ENCODE measurements around the gene KCNN3. TPM values are rescaled to one million over a fixed set of nuclear protein-coding genes. Genes with fewer than 3 reads are reported as not detected.
"Not testable (repeated sequence)": the region's sequence is repeated elsewhere in the genome, so short reads cannot be mapped to it uniquely, and the experiment has no call there.

The KCNN3 gene
- total RNA-seq, 2 donors from 2014 or later, result 0.08 TPM; not detected in 1

DNA sequence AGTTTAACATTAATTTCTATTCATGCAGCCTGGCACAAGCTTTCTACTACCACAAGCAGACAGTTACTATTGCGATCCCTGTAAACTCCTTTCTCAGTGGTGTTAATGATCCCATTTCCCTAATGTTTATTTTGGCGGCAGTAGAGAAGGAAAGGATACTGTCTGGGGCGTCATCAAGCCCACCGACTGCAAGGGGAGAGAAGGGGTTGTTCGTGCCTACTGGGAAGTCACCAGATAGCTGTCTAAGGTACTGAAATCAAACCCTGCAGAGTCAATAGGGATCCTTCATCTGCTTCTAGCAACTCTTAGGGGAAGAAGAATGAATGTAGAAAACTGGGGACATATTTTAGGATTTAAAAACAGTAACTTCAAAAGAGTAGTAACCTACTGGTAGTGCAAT is 166.9 kb downstream of the KCNN3 start:
- H3K36me3 Mint-ChIP-seq, result no peaks in the 10 kb centered on the region
- H3K9me3 Mint-ChIP-seq, result no peaks in the 10 kb centered on the region
- DNase-seq (ENCODE audit: low spot score) (no peak), ATAC-seq (no peak)
- H3K27ac Mint-ChIP-seq, result no peak overlapping the region
- peaks cover 18 to 32% of the 10 kb centered on the region in 2 donors for H3K27me3 Mint-ChIP-seq
- H3K4me1 Mint-ChIP-seq (ENCODE audit: low read depth in 2 of 2), result no peaks in the 10 kb centered on the region
- no peak overlapping the region for H3K4me3 Mint-ChIP-seq

DNA sequence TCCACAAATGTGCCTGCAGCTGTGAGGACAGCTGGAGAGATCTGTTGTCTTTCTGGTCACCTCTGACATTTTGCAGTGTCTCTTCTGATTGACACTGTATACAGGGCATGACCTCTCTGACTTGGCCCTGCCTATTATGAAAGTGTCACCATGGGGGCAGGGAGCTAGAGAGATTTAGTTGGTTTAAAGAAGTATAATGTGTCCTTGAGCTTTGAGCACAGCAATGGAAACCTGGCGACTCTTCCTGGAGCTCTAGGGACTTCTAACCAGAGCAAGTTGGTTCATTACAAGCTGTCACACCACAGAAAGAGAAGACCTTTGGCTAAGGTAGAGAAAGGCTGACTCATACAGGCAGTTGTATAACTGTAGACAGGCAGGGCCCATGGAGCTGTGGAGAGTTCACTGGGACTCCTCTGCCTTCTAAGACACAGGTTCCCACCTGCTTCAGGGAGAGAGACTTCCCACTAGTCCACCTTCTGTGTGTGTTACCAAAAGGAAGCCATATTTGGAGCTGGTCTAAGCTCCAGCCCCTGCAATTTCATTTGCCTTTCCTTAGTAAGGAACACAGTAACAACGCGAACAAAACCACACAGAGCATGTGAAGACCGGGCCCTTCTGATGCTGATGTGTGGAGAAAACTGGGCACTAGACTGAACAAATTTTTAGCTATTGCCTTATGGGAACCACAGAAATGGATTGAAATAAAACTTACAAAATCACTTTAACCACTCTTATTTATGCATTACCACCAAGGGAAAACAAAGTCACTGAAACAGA is 171.6 kb downstream of the KCNN3 start:
- Mint-ChIP-seq H3K9me3 (no peaks in the 10 kb centered on the region), H3K36me3 (no peaks in the 10 kb centered on the region), H3K27me3 (peaks cover 21 to 22% of the 10 kb centered on the region in 2 donors), H3K4me1 (ENCODE audit: low read depth in 2 of 2) (no peaks in the 10 kb centered on the region), H3K27ac (no peak overlapping the region), H3K4me3 (no peak overlapping the region)
- DNase-seq (ENCODE audit: low spot score), result no peak
- ATAC-seq, result peak; percentile 48 to 56

DNA sequence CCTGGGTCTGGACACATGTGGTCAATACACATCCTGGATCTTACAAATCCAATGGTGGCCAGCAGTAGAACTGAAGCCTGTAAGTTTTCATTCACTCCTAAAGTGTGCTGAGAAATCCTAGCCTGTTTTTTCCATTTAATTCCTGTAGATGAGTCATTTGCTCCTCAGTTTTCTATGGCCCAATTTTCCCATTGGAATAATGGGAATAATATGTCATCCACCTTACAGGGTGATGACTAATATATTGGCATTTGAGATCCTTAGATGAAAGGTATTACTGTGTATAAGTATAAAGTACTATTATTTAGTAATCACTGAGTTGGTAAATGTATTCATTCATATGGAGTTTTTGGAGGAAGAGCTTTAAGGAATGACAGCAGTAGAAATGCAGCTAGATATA is 172.4 kb downstream of the KCNN3 start:
- no peaks in the 10 kb centered on the region for H3K9me3 Mint-ChIP-seq
- H3K27me3 Mint-ChIP-seq, result peaks cover 18 to 29% of the 10 kb centered on the region in 2 donors
- DNase-seq (ENCODE audit: low spot score) (no peak), ATAC-seq (no peak)
- H3K27ac Mint-ChIP-seq, result no peak overlapping the region
- H3K4me3 Mint-ChIP-seq, result no peak overlapping the region
- no peaks in the 10 kb centered on the region for H3K36me3 Mint-ChIP-seq
- no peaks in the 10 kb centered on the region for H3K4me1 Mint-ChIP-seq (ENCODE audit: low read depth in 2 of 2)

GRCh38 chr1:154696456-154696855 is 173.6 kb downstream of the KCNN3 start:
- ATAC-seq (no peak), DNase-seq (ENCODE audit: low spot score) (no peak)
- peaks cover 16 to 34% of the 10 kb centered on the region in 2 donors for H3K27me3 Mint-ChIP-seq
- H3K36me3 Mint-ChIP-seq, result no peaks in the 10 kb centered on the region
- no peak overlapping the region for H3K27ac Mint-ChIP-seq
- H3K9me3 Mint-ChIP-seq, result no peaks in the 10 kb centered on the region
- no peaks in the 10 kb centered on the region for H3K4me1 Mint-ChIP-seq (ENCODE audit: low read depth in 2 of 2)
- H3K4me3 Mint-ChIP-seq, result no peak overlapping the region

GRCh38 chr1:154695985-154696384 is 174.1 kb downstream of the KCNN3 start:
- Mint-ChIP-seq H3K36me3 (no peaks in the 10 kb centered on the region), H3K4me1 (ENCODE audit: low read depth in 2 of 2) (no peaks in the 10 kb centered on the region), H3K27ac (no peak overlapping the region), H3K4me3 (no peak overlapping the region), H3K27me3 (peaks cover 17 to 34% of the 10 kb centered on the region in 2 donors), H3K9me3 (no peaks in the 10 kb centered on the region)
- no peak for ATAC-seq
- DNase-seq (ENCODE audit: low spot score), result no peak

DNA sequence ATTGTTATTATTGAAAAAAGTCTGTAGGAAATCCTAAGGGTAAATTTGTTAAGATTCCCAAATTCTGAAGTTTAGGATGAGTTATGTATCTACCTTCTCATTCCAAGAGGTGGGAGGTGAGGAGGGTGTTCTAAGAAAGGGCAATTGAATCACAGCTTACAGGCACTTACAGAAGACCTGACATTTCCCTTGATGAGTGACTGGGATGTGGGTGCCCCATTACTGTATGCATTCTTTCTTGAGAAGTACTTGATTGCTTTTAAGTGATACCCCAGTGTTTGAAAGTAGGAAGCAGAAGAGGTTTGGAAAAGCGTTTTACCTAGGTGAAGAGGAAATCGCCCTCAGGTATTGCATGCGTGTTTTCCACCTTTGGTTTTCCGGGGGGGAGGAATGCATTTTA is 175.1 kb downstream of the KCNN3 start:
- no peaks in the 10 kb centered on the region for H3K36me3 Mint-ChIP-seq
- no peak overlapping the region for H3K27ac Mint-ChIP-seq
- no peaks in the 10 kb centered on the region for H3K4me1 Mint-ChIP-seq (ENCODE audit: low read depth in 2 of 2)
- no peak overlapping the region for H3K4me3 Mint-ChIP-seq
- H3K27me3 Mint-ChIP-seq, result peaks cover 17 to 42% of the 10 kb centered on the region in 2 donors
- ATAC-seq (no peak), DNase-seq (ENCODE audit: low spot score) (no peak)
- H3K9me3 Mint-ChIP-seq, result no peaks in the 10 kb centered on the region

DNA sequence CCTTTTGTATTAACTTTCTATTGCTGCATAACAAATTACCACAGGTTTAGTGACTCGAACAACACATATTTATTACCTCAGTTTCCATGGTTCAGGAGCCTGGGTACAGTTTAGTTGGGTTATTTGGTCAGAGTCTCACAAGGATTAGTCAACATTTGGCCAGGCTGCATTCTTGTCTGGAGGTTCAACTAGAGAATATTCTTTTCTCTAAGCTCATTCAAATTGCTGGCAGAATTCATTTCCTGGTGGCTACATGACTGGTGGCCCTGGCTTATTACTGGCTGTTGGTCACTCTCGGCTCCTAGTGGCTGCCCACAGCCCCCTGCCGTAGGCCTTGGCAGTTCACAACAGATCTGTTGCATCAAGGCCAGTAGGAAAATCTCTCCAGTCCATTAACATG is 181.0 kb downstream of the KCNN3 start:
- H3K4me3 Mint-ChIP-seq, result no peak overlapping the region
- no peak for ATAC-seq
- no peak overlapping the region for H3K27ac Mint-ChIP-seq
- DNase-seq (ENCODE audit: low spot score), result no peak
- no peaks in the 10 kb centered on the region for H3K9me3 Mint-ChIP-seq
- no peaks in the 10 kb centered on the region for H3K4me1 Mint-ChIP-seq (ENCODE audit: low read depth in 2 of 2)
- H3K27me3 Mint-ChIP-seq, result peaks cover 9 to 50% of the 10 kb centered on the region in 2 donors
- H3K36me3 Mint-ChIP-seq, result no peaks in the 10 kb centered on the region

- H3K36me3 Mint-ChIP-seq, result no peaks in the 10 kb centered on the region
- H3K27ac Mint-ChIP-seq, result no peak overlapping the region
- no peaks in the 10 kb centered on the region for H3K9me3 Mint-ChIP-seq
- H3K4me1 Mint-ChIP-seq (ENCODE audit: low read depth in 2 of 2), result no peaks in the 10 kb centered on the region
- DNase-seq (ENCODE audit: low spot score) (no peak), ATAC-seq (no peak)
- H3K27me3 Mint-ChIP-seq, result peaks cover 15 to 43% of the 10 kb centered on the region in 2 donors
- no peak overlapping the region for H3K4me3 Mint-ChIP-seq
These were observed 183.6 kb downstream of the KCNN3 start for GRCh38 chr1:154686507-154686906.

DNA sequence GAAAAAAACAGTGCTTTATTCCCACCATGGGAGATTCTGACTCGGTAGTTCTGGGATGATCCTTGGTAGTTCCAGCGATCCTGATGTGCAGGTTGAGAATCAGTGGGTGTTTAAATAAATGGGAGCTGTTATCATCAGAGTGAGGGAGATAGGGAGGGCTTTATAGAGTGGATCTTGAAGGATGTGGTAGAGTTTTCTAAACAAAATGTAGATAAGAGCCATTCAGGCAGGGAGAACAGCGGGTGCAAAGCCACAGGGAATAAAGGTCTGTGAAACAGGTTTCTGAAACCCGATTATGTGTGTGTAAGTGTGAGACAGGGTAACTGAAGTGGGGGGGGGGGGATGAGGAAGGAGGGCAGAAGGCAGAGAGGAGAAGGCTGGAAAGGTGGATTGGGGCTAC is 186.3 kb downstream of the KCNN3 start:
- Mint-ChIP-seq H3K9me3 (no peaks in the 10 kb centered on the region), H3K27me3 (peaks cover 11 to 31% of the 10 kb centered on the region in 2 donors), H3K36me3 (no peaks in the 10 kb centered on the region), H3K4me3 (no peak overlapping the region), H3K27ac (no peak overlapping the region), H3K4me1 (ENCODE audit: low read depth in 2 of 2) (no peaks in the 10 kb centered on the region)
- DNase-seq (ENCODE audit: low spot score), result no peak
- ATAC-seq, result no peak

GRCh38 chr1:154682254-154682653 is 187.8 kb downstream of the KCNN3 start:
- Mint-ChIP-seq H3K4me3 (no peak overlapping the region), H3K27ac (no peak overlapping the region), H3K4me1 (ENCODE audit: low read depth in 2 of 2) (no peaks in the 10 kb centered on the region)

GRCh38 chr1:154677844-154678243 is 192.2 kb downstream of the KCNN3 start:
- not testable (repeated sequence) for ATAC-seq; H3K9me3 Mint-ChIP-seq; DNase-seq (ENCODE audit: low spot score); H3K36me3 Mint-ChIP-seq; H3K27ac Mint-ChIP-seq; H3K27me3 Mint-ChIP-seq; H3K4me1 Mint-ChIP-seq (ENCODE audit: low read depth in 2 of 2); H3K4me3 Mint-ChIP-seq

More at GRCh38 chr1:154682254-154682653, 187.8 kb downstream of the KCNN3 start:
- H3K36me3 Mint-ChIP-seq, result no peaks in the 10 kb centered on the region
- DNase-seq (ENCODE audit: low spot score), result no peak
- H3K27me3 Mint-ChIP-seq, result peaks cover 11 to 22% of the 10 kb centered on the region in 2 donors
- no peaks in the 10 kb centered on the region for H3K9me3 Mint-ChIP-seq
- ATAC-seq, result no peak

- not testable (repeated sequence) for H3K36me3 Mint-ChIP-seq; DNase-seq (ENCODE audit: low spot score); H3K4me1 Mint-ChIP-seq (ENCODE audit: low read depth in 2 of 2)
These were observed 193.2 kb downstream of the KCNN3 start for GRCh38 chr1:154676847-154677246.

GRCh38 chr1:154674456-154674855 is 195.6 kb downstream of the KCNN3 start:
- not testable (repeated sequence) for H3K27me3 Mint-ChIP-seq; H3K4me1 Mint-ChIP-seq (ENCODE audit: low read depth in 2 of 2); H3K9me3 Mint-ChIP-seq; H3K36me3 Mint-ChIP-seq; H3K4me3 Mint-ChIP-seq; H3K27ac Mint-ChIP-seq; ATAC-seq; DNase-seq (ENCODE audit: low spot score)

More at GRCh38 chr1:154676847-154677246, 193.2 kb downstream of the KCNN3 start:
- H3K27me3 Mint-ChIP-seq, ATAC-seq, H3K9me3 Mint-ChIP-seq, H3K4me3 Mint-ChIP-seq, H3K27ac Mint-ChIP-seq: not testable (repeated sequence)

GRCh38 chr1:154672245-154672644 is 197.8 kb downstream of the KCNN3 start:
- H3K27me3 Mint-ChIP-seq; DNase-seq (ENCODE audit: low spot score); H3K9me3 Mint-ChIP-seq; H3K4me1 Mint-ChIP-seq (ENCODE audit: low read depth in 2 of 2); H3K27ac Mint-ChIP-seq; H3K36me3 Mint-ChIP-seq; H3K4me3 Mint-ChIP-seq; ATAC-seq: not testable (repeated sequence)

DNA sequence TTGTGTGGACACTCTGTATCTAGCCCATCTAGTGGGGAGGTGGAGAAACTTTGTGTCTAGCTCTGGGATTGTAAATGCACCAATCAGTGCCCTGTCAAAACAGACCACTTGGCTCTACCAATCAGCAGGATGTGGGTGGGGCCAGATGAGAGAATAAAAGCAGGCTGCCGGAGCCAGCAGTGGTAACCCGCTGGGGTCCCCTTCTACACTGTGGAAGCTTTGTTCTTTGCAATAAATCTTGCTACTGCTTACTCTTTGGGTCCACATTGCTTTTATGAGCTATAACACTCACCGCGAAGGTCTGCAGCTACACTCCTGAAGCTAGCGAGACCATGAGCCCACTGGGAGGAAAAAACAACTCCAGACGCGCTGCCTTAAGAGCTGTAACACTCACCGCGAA is 198.7 kb downstream of the KCNN3 start:
- not testable (repeated sequence) for ATAC-seq; H3K36me3 Mint-ChIP-seq; H3K4me1 Mint-ChIP-seq (ENCODE audit: low read depth in 2 of 2); H3K9me3 Mint-ChIP-seq; H3K27me3 Mint-ChIP-seq; DNase-seq (ENCODE audit: low spot score); H3K27ac Mint-ChIP-seq; H3K4me3 Mint-ChIP-seq

Data from natural killer cell treated with Interleukin-12 subunit alpha and Interleukin-12 subunit beta and Interleukin-15 and Interleukin-18, amount 100 ng/mL, for 72 hours (primary cell).